T-helper 2 cell treated with Interferon-gamma antibody and Interleukin-4, amounts not matched to agents 5 μg/mL and 100 μg/mL, for 36 hours (primary cell): ENCODE results near the gene SCYL1.
"Not testable (repeated sequence)": the region's sequence is repeated elsewhere in the genome, so short reads cannot be mapped to it uniquely, and the experiment has no call there.

Source experiments
- DNase-seq: peaks from one replicate; pipeline ENCODE4 v3.0.0; 2021; ENCODE audit warnings: low spot score
- H3K27ac Mint-ChIP-seq: one replicate; pipeline ENCODE4 v1.8.0; 2021; ENCODE audit warnings: mild to moderate bottlenecking, mixed read lengths
- H3K27me3 Mint-ChIP-seq: one replicate; pipeline ENCODE4 v1.8.0; 2021; ENCODE audit warnings: low read depth, mixed read lengths
- H3K36me3 Mint-ChIP-seq: one replicate; pipeline ENCODE4 v1.8.0; 2021; ENCODE audit warnings: low read depth, mixed read lengths
- H3K4me1 Mint-ChIP-seq: one replicate; pipeline ENCODE4 v1.8.0; 2021; ENCODE audit warnings: low read depth, mixed read lengths
- H3K4me3 Mint-ChIP-seq: one replicate; pipeline ENCODE4 v1.8.0; 2022; ENCODE audit warnings: mild to moderate bottlenecking, moderate library complexity, mixed read lengths
- H3K9me3 Mint-ChIP-seq: one replicate; pipeline ENCODE4 v1.8.0; 2021; ENCODE audit warnings: mixed read lengths

The SCYL1 gene

GRCh38 chr11:65564879-65565559 lies 40.1 kb downstream of the SCYL1 start:
- DNase-seq, H3K36me3 Mint-ChIP-seq, H3K27me3 Mint-ChIP-seq, H3K9me3 Mint-ChIP-seq: not testable (repeated sequence)
- Mint-ChIP-seq H3K4me1 (peaks cover 45% of the 10 kb centered on the region), H3K4me3 (peak overlapping the region; percentile 69), H3K27ac (peak overlapping the region; percentile 82)

DNA sequence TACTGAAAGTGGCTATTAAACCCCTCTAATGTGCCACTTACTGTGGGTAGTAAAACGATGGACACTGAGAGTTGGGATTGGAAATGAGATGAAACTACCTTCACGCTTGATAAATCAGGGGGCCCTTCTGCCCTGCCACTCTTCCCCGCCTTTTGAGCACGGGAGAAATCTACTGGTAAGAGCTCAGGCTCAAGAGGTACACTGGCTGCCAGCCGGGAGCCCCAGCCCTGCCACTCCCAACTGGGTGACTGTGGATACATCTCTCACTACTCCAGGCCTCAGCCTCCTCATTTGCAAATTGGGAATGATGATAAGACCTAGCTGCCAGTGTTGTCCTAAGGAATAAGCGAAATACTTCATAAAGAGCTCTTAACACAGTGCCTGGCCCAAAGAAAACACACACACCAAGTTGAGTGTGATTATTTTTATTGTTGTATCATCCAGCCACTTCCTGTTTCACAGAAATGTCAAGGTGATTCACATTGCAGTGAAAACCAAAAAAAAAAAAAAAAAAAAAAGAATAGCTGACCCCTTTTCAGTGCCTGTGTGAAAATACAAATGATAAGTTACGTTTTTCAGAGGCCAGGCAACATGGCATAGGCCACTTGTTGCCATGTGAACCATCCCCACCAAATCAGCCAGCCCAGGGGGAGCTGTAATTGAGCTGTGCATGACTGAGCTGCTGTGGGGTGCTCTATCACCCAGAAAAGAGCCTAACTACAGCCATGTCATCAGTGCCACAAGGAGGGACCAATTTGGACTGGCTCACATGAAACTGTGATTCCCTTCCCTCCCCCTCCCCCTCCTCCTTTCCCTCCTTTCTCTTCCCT lies 41.0 kb downstream of the SCYL1 start:
- peaks cover 11% of the 10 kb centered on the region for H3K36me3 Mint-ChIP-seq
- H3K4me3 Mint-ChIP-seq = peak overlapping the region; percentile 69
- peak overlapping the region; percentile 82 for H3K27ac Mint-ChIP-seq
- no peaks in the 10 kb centered on the region for H3K27me3 Mint-ChIP-seq
- no peaks in the 10 kb centered on the region for H3K9me3 Mint-ChIP-seq
- DNase-seq = no peak
- H3K4me1 Mint-ChIP-seq = peaks cover 40% of the 10 kb centered on the region

GRCh38 chr11:65569164-65569972 lies 44.5 kb downstream of the SCYL1 start:
- Mint-ChIP-seq H3K27ac (peak overlapping the region; percentile 99), H3K4me1 (peaks cover 59% of the 10 kb centered on the region), H3K9me3 (no peaks in the 10 kb centered on the region), H3K27me3 (no peaks in the 10 kb centered on the region), H3K4me3 (peak overlapping the region; percentile 100), H3K36me3 (peaks cover 24% of the 10 kb centered on the region)
- DNase-seq = no peak

DNA sequence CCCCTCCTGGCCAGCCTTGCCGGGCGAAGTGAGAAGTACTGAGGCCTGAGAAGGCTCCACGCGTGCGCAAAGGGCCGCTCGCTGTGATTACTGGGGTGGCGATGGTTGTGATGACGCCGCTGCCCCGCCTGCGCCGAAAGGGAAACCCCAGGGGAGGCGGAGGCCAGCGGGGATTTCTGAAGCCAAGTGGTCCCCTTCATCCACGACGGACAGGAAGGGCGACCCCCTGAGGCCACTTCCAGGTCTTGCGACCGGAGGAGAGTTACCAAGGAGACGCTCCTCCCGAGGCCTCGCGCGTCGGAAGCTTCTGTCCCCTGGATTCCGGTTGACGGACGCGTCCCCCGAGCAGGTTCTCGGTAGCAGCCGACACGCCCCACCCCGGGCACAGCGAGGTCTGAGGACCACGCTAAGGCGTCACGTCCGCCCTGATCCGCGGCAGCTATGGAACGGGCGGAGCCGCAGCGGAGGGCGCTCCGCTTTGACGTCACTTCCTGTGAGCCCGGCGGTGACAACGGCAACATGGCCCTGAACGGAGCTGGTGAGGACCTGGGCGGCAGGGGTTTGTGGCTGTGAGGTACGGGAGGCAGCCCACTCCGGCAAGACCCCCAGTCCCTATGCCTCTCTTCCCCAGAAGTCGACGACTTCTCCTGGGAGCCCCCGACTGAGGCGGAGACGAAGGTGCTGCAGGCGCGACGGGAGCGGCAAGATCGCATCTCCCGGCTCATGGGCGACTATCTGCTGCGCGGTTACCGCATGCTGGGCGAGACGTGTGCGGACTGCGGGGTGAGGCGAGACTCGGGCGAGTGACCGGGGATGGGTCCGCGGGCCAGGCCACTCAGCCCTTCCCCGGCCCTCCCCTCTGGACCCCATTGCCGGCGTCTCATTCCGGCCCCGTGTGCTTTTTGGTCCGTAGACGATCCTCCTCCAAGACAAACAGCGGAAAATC lies 45.4 kb downstream of the SCYL1 start, which contains the start of gene ZNRD2:
Gene ZNRD2 (plus strand): TSS at position 505 of the 946 bp plus-strand sequence. CDS start 15 bp downstream, at position 520.
- Mint-ChIP-seq H3K4me1 (peaks cover 56% of the 10 kb centered on the region), H3K27me3 (no peaks in the 10 kb centered on the region), H3K27ac (peak within 1 kb of the TSS; percentile 99), H3K9me3 (no peaks in the 10 kb centered on the region), H3K36me3 (peaks cover 24% of the 10 kb centered on the region), H3K4me3 (peak within 1 kb of the TSS; percentile 100)
- DNase-seq = peak; percentile 100

GRCh38 chr11:65571420-65571819 lies 46.5 kb downstream of the SCYL1 start:
- DNase-seq = no peak
- Mint-ChIP-seq H3K36me3 (peaks cover 24% of the 10 kb centered on the region), H3K27ac (peak overlapping the region; percentile 93), H3K9me3 (no peaks in the 10 kb centered on the region), H3K4me3 (peak overlapping the region; percentile 100), H3K27me3 (no peaks in the 10 kb centered on the region), H3K4me1 (peaks cover 49% of the 10 kb centered on the region)

DNA sequence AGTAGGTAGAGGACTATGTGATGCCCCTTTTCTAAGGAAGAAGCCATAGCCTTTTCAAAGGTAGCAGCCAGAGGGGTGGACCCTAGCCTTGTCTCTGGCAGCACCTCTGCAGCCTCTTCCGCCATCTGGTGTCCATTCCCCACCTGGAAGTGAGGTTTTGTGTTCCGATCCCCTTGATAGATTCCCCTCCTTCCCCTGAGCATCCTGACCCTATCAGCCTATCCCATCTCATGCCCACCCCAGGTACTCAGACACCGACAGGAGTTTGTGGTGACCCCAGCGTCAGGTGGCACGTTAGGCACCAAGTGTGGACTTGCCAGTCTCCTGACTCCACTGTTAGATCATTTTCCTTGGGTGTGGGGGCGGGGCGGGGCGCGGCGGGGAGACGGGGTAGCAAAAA lies 47.1 kb downstream of the SCYL1 start:
- no peaks in the 10 kb centered on the region for H3K9me3 Mint-ChIP-seq
- H3K4me1 Mint-ChIP-seq = peaks cover 47% of the 10 kb centered on the region
- H3K27ac Mint-ChIP-seq = peak overlapping the region; percentile 93
- DNase-seq = no peak
- H3K27me3 Mint-ChIP-seq = no peaks in the 10 kb centered on the region
- H3K36me3 Mint-ChIP-seq = peaks cover 24% of the 10 kb centered on the region
- H3K4me3 Mint-ChIP-seq = peak overlapping the region; percentile 100

- no peaks in the 10 kb centered on the region for H3K9me3 Mint-ChIP-seq
- H3K27me3 Mint-ChIP-seq = no peaks in the 10 kb centered on the region
- peak; percentile 88 for DNase-seq
- H3K4me3 Mint-ChIP-seq = peak within 1 kb of the TSS; percentile 100
- H3K36me3 Mint-ChIP-seq = peaks cover 24% of the 10 kb centered on the region
- peak within 1 kb of the TSS; percentile 93 for H3K27ac Mint-ChIP-seq
- H3K4me1 Mint-ChIP-seq = peaks cover 47% of the 10 kb centered on the region
Observed at GRCh38 chr11:65572356-65573051, 47.6 kb downstream of the SCYL1 start, which contains the start of gene FAM89B. Gene FAM89B (plus strand): TSS chr11:65572538. CDS start chr11:65572670, 132 bp downstream.

- H3K9me3 Mint-ChIP-seq = no peaks in the 10 kb centered on the region
Observed at GRCh38 chr11:65573391-65574079, 48.7 kb downstream of the SCYL1 start.

GRCh38 chr11:65574109-65574810 lies 49.4 kb downstream of the SCYL1 start:
- Mint-ChIP-seq H3K27ac (peak overlapping the region; percentile 96), H3K4me3 (peak overlapping the region; percentile 96), H3K27me3 (no peaks in the 10 kb centered on the region), H3K9me3 (no peaks in the 10 kb centered on the region), H3K4me1 (peaks cover 48% of the 10 kb centered on the region), H3K36me3 (peaks cover 26% of the 10 kb centered on the region)
- DNase-seq = peak; percentile 96

More at GRCh38 chr11:65573391-65574079, 48.7 kb downstream of the SCYL1 start:
- Mint-ChIP-seq H3K27me3 (no peaks in the 10 kb centered on the region), H3K27ac (peak overlapping the region; percentile 90), H3K4me1 (peaks cover 51% of the 10 kb centered on the region), H3K4me3 (peak overlapping the region; percentile 86), H3K36me3 (peaks cover 24% of the 10 kb centered on the region)
- no peak for DNase-seq

- Mint-ChIP-seq H3K27me3 (no peaks in the 10 kb centered on the region), H3K4me1 (peaks cover 45% of the 10 kb centered on the region), H3K36me3 (peaks cover 29% of the 10 kb centered on the region), H3K27ac (peak overlapping the region; percentile 96), H3K4me3 (peak overlapping the region; percentile 96), H3K9me3 (no peaks in the 10 kb centered on the region)
- no peak for DNase-seq
Observed at GRCh38 chr11:65574811-65575567, 50.1 kb downstream of the SCYL1 start.
